Measurements from ENCODE around the gene UBXN2A.
A peak's percentile ranks its signal among the peaks of the same experiment; 100 is the strongest.

UBXN2A gene

GRCh38 chr2:24046930-24047702 lies 106.9 kb downstream of the UBXN2A start, which contains the start of gene WDCP:
Gene WDCP, minus strand, starts transcription at chr2:24047391. Its CDS starts 7,897 bp downstream, at chr2:24039494.
- DNase-seq = peak; percentile 98 to 99

GRCh38 chr2:24047703-24048033 lies 107.4 kb downstream of the UBXN2A start:
- no peak for DNase-seq

GRCh38 chr2:24048769-24049484 lies 108.7 kb downstream of the UBXN2A start:
- peak; percentile 18 to 54 for DNase-seq

GRCh38 chr2:24049485-24050021 lies 109.3 kb downstream of the UBXN2A start, which contains the start of gene FKBP1B:
Gene FKBP1B, plus strand, starts transcription at chr2:24049741. Its CDS starts 109 bp downstream, at chr2:24049850.
- DNase-seq = peak; percentile 71 to 78

- peak; percentile 3 to 37 for DNase-seq
Observed at GRCh38 chr2:24050041-24050979, 110.0 kb downstream of the UBXN2A start.

- no peak for DNase-seq
Observed at GRCh38 chr2:24051833-24052232, 111.6 kb downstream of the UBXN2A start.

GRCh38 chr2:24052951-24053350 lies 112.7 kb downstream of the UBXN2A start:
- no peak for DNase-seq

Data from NCI-H524 (cell line).